ENCODE results near the gene HSPA2.

GRCh38 chr14:64507376-64508156, 33.0 kb upstream of the HSPA2 start:
- no peak for TF ChIP-seq CTCF (IDR thresholded peaks at IDR 0.05; ENCODE audit: poor library complexity)
- no peak for TF ChIP-seq EZH2phosphoT487 (IDR thresholded peaks at IDR 0.05; ENCODE audit: low read depth, severe bottlenecking, unreplicated experiment)
- TF ChIP-seq EZH2 (IDR thresholded peaks at IDR 0.05; ENCODE audit: borderline replicate concordance): no peak
